ENCODE measurements around the gene DENND1B.

DNA sequence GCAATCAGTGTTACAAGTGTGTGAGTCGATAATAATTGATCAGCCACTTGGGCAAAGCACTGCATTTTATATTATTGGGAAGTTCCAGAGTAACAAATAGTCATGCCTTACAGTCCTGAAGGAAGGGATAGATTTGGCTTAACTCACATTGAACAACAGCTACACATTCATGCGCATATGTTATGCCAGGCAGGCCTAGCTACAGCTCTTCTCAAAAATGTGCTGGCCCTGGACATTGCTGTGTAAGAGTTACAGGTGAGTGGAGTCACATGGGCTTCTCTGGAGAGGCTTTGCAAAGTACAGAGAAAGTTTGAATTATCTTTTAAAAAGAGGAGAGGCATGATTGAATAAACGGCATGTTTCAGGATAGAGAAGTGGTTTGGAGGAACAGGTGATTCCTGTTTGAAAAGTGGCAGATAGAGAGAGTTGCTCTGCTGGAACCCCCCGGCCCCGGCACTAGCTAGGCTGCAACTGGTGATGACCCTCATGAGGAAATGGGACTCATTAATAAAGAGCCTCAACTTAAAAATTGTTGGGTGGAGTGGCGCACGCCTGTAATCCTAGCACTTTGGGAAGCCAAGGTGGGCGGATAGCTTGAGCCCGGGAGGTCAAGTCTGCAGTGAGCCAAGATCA, 306.6 kb downstream of the DENND1B start:
- TF ChIP-seq, protein P1, sequence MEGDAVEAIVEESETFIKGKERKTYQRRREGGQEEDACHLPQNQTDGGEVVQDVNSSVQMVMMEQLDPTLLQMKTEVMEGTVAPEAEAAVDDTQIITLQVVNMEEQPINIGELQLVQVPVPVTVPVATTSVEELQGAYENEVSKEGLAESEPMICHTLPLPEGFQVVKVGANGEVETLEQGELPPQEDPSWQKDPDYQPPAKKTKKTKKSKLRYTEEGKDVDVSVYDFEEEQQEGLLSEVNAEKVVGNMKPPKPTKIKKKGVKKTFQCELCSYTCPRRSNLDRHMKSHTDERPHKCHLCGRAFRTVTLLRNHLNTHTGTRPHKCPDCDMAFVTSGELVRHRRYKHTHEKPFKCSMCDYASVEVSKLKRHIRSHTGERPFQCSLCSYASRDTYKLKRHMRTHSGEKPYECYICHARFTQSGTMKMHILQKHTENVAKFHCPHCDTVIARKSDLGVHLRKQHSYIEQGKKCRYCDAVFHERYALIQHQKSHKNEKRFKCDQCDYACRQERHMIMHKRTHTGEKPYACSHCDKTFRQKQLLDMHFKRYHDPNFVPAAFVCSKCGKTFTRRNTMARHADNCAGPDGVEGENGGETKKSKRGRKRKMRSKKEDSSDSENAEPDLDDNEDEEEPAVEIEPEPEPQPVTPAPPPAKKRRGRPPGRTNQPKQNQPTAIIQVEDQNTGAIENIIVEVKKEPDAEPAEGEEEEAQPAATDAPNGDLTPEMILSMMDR (IDR thresholded peaks at IDR 0.05), result no peak
- TF ChIP-seq POLR2A (IDR thresholded peaks at IDR 0.05), result no peak

Data from testis (tissue), 2 donors.